Liver (tissue), 9 donors: Measurements from ENCODE around the gene UGT1A5. TPM values are rescaled to one million over a fixed set of nuclear protein-coding genes. Genes with fewer than 3 reads are reported as not detected.

ENCODE experiments used
- DNase-seq: peaks from one replicate; pipeline ENCODE4 v3.0.0-alpha.2; 2017; ENCODE audit warnings: low spot score
- H3K27ac ChIP-seq, 2 donors: one replicate each; pipeline ENCODE4 v1.7.0; 2013; ENCODE audit warnings: inconsistent platforms in 2 of 2, low read length in 2 of 2, control low read depth in 1 of 2, low read depth in 1 of 2, mild to moderate bottlenecking in 1 of 2
- H3K27me3 ChIP-seq, 4 donors: one replicate each; pipeline versions ENCODE4 v1.6.1 to v1.7.0; 2013; ENCODE audit warnings: low read length in 3 of 4, inconsistent platforms in 1 of 4, mild to moderate bottlenecking in 1 of 4, moderate library complexity in 1 of 4; ENCODE audit not compliant: control insufficient read depth in 4 of 4, insufficient read depth in 4 of 4
- H3K36me3 ChIP-seq, 4 donors: one replicate each; pipeline versions ENCODE4 v1.6.1 to v1.7.0; 2013; ENCODE audit warnings: low read length in 3 of 4, mild to moderate bottlenecking in 3 of 4, low read depth in 1 of 4, moderate library complexity in 1 of 4; ENCODE audit not compliant: control insufficient read depth in 4 of 4, insufficient read depth in 3 of 4
- H3K4me1 ChIP-seq, 4 donors: one replicate each; pipeline versions ENCODE4 v1.6.1 to v1.7.0; 2013; ENCODE audit warnings: low read length in 3 of 4, mild to moderate bottlenecking in 3 of 4, moderate library complexity in 1 of 4; ENCODE audit not compliant: control insufficient read depth in 4 of 4, insufficient read depth in 4 of 4
- H3K4me3 ChIP-seq, 3 donors: one replicate each; pipeline versions ENCODE4 v1.6.1 to v1.7.0; 2013; ENCODE audit warnings: low read length in 3 of 3, control low read depth in 1 of 3, low read depth in 1 of 3, mild to moderate bottlenecking in 1 of 3
- H3K9ac ChIP-seq, 2 donors: one replicate each; pipeline ENCODE4 v1.7.0; 2013; ENCODE audit warnings: low read length in 2 of 2, mild to moderate bottlenecking in 2 of 2, moderate library complexity in 2 of 2, control low read depth in 1 of 2, low read depth in 1 of 2
- H3K9me3 ChIP-seq, 4 donors: one replicate each; pipeline versions ENCODE4 v1.6.1 to v1.7.0; 2013; ENCODE audit warnings: low read length in 3 of 4; ENCODE audit not compliant: control insufficient read depth in 4 of 4
- EGR1 ChIP-seq, 2 donors: IDR thresholded peaks; 2 replicates each; pipeline ENCODE4 v1.6.1; 2016 to 2018; ENCODE audit warnings: antibody characterized with exemption in 2 of 2, low read depth in 2 of 2
- FOXA1 ChIP-seq: IDR thresholded peaks from 2 replicates; pipeline ENCODE4 v1.6.1; 2016; ENCODE audit warnings: antibody characterized with exemption
- FOXA2 ChIP-seq: IDR thresholded peaks from 2 replicates; pipeline ENCODE4 v1.6.1; 2016; ENCODE audit warnings: antibody characterized with exemption
- GABPA ChIP-seq, 2 donors: IDR thresholded peaks in 1 of 2; conservative IDR thresholded peaks in 1 of 2; 2 replicates each; pipeline ENCODE4 v1.6.1; 2016; ENCODE audit warnings: antibody characterized with exemption in 2 of 2, mild to moderate bottlenecking in 1 of 2, moderate library complexity in 1 of 2
- HNF4A ChIP-seq, 2 donors: conservative IDR thresholded peaks; 2 replicates each; pipeline ENCODE4 v1.6.1; 2016; ENCODE audit warnings: antibody characterized with exemption in 2 of 2, mild to moderate bottlenecking in 2 of 2
- HNF4G ChIP-seq: IDR thresholded peaks from 2 replicates; pipeline ENCODE4 v1.6.1; 2016; ENCODE audit warnings: antibody characterized with exemption
- JUND ChIP-seq, 2 donors: IDR thresholded peaks; 2 replicates each; pipeline ENCODE4 v1.6.1; 2016; ENCODE audit warnings: antibody characterized with exemption in 2 of 2
- MAX ChIP-seq: IDR thresholded peaks from 2 replicates; pipeline ENCODE4 v1.6.1; 2016; ENCODE audit warnings: antibody characterized with exemption
- NR2F2 ChIP-seq: IDR thresholded peaks from 2 replicates; pipeline ENCODE4 v1.6.1; 2016; ENCODE audit warnings: antibody characterized with exemption
- RAD21 ChIP-seq, 2 donors: IDR thresholded peaks; 2 replicates each; pipeline ENCODE4 v1.6.1; 2016; ENCODE audit warnings: antibody characterized with exemption in 2 of 2, mild to moderate bottlenecking in 2 of 2
- REST ChIP-seq: IDR thresholded peaks from 2 replicates; pipeline ENCODE4 v1.6.1; 2016; ENCODE audit warnings: antibody characterized with exemption, mild to moderate bottlenecking
- RXRA ChIP-seq, 2 donors: IDR thresholded peaks; 2 replicates each; pipeline ENCODE4 v1.6.1; 2017 to 2018; ENCODE audit warnings: antibody characterized with exemption in 2 of 2, mild to moderate bottlenecking in 1 of 2
- TAF1 ChIP-seq: conservative IDR thresholded peaks from 2 replicates; pipeline ENCODE4 v1.6.1; 2016; ENCODE audit warnings: antibody characterized with exemption, mild to moderate bottlenecking
- ZBTB33 ChIP-seq: IDR thresholded peaks from 2 replicates; pipeline ENCODE4 v1.6.1; 2016; ENCODE audit warnings: antibody characterized with exemption
- WGBS: extraction: QIAGEN DNeasy Blood & Tissue Kit; methylation state at CpG from one replicate; pipeline ENCODE4 v1.1.7; 2013; 5-methylcytosine and 5-hydroxymethylcytosine counted together
- polyA plus RNA-seq, 2 donors: library from polyadenylated mRNA; stranded (reverse) in 1 of 2; unstranded in 1 of 2; fragments of 200-250 nt in 1 of 2; fragments of >200 nt in 1 of 2; fragmentation: Nextera tagmentation in 1 of 2; extraction: Ambion mirVana in 1 of 2; gene quantifications; one replicate each; pipeline versions ENCODE4 v1.2.1 to v1.2.3, GENCODE V29; 2013 to 2015
- total RNA-seq, 2 donors: library from RNA; depleted of rRNA; stranded (reverse); fragments of >200 nt; gene quantifications; one replicate each; pipeline ENCODE4 v1.2.3, GENCODE V29; 2014
- TF ChIP-seq, protein P1 (sequence below): fragments of 150-350 bp; IDR thresholded peaks from 2 replicates; pipeline ENCODE4 v1.5.1; 2017; ENCODE audit warnings: improper control_type of control experiment, low read depth, low read length; ENCODE audit not compliant: missing input control
- donor health status: healthy.
- donor health status: healthy.
- donor health status: healthy.
- donor health status: healthy.
- donor health status: healthy.

The UGT1A5 gene
- total and polyA plus RNA-seq, 4 donors, result 0.14 to 1.8 (median 1.6) TPM; not detected in 1

- TF ChIP-seq MAX, result no peak
- no peak for TF ChIP-seq TAF1
- no peak for TF ChIP-seq JUND (IDR thresholded peaks at IDR 0.05)
- no peak for TF ChIP-seq RAD21 (IDR thresholded peaks at IDR 0.05)
- TF ChIP-seq GABPA (IDR thresholded peaks at IDR 0.05 in 1 of 2, conservative IDR thresholded peaks at IDR 0.05 in 1 of 2), result no peak
- TF ChIP-seq, protein P1, sequence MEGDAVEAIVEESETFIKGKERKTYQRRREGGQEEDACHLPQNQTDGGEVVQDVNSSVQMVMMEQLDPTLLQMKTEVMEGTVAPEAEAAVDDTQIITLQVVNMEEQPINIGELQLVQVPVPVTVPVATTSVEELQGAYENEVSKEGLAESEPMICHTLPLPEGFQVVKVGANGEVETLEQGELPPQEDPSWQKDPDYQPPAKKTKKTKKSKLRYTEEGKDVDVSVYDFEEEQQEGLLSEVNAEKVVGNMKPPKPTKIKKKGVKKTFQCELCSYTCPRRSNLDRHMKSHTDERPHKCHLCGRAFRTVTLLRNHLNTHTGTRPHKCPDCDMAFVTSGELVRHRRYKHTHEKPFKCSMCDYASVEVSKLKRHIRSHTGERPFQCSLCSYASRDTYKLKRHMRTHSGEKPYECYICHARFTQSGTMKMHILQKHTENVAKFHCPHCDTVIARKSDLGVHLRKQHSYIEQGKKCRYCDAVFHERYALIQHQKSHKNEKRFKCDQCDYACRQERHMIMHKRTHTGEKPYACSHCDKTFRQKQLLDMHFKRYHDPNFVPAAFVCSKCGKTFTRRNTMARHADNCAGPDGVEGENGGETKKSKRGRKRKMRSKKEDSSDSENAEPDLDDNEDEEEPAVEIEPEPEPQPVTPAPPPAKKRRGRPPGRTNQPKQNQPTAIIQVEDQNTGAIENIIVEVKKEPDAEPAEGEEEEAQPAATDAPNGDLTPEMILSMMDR, result no peak
- TF ChIP-seq EGR1 (IDR thresholded peaks at IDR 0.05; ENCODE audit: low read depth in 2 of 2), result no peak
- TF ChIP-seq ZBTB33, result no peak
- TF ChIP-seq HNF4G, result no peak
- no peak for TF ChIP-seq REST
- TF ChIP-seq RXRA (IDR thresholded peaks at IDR 0.05), result no peak
- TF ChIP-seq FOXA1, result no peak
- TF ChIP-seq NR2F2, result no peak
- no peak for TF ChIP-seq FOXA2
Observed at GRCh38 chr2:233791883-233792329, 79.2 kb downstream of the UGT1A5 start.

GRCh38 chr2:233792720-233793119 is 80.0 kb downstream of the UGT1A5 start:
- H3K36me3 ChIP-seq, result no peaks in the 10 kb centered on the region
- H3K4me1 ChIP-seq, result no peaks in the 10 kb centered on the region
- no peak overlapping the region for H3K27ac ChIP-seq
- no peak overlapping the region for H3K4me3 ChIP-seq
- TF ChIP-seq FOXA1 (no peak), RXRA (IDR thresholded peaks at IDR 0.05) (no peak), JUND (IDR thresholded peaks at IDR 0.05) (no peak), EGR1 (IDR thresholded peaks at IDR 0.05; ENCODE audit: low read depth in 2 of 2) (no peak), HNF4A (conservative IDR thresholded peaks at IDR 0.05) (no peak), ZBTB33 (no peak)
- no peak overlapping the region for H3K9ac ChIP-seq
- DNase-seq, result no peak
- 92% methylated on average over 7 of the region's 7 CpGs for WGBS
- no peaks in the 10 kb centered on the region for H3K9me3 ChIP-seq
- no peaks in the 10 kb centered on the region for H3K27me3 ChIP-seq

More at GRCh38 chr2:233791883-233792329, 79.2 kb downstream of the UGT1A5 start:
- Histone ChIP-seq H3K36me3 (no peaks in the 10 kb centered on the region), H3K27me3 (no peaks in the 10 kb centered on the region), H3K9ac (no peak overlapping the region), H3K4me3 (no peak overlapping the region), H3K9me3 (no peaks in the 10 kb centered on the region), H3K4me1 (no peaks in the 10 kb centered on the region), H3K27ac (no peak overlapping the region)
- DNase-seq, result no peak
- 85% methylated on average over 9 of the region's 9 CpGs for WGBS
